ENCODE measurements around the gene FGF1. TPM values are rescaled to one million over a fixed set of nuclear protein-coding genes. Genes with fewer than 3 reads are reported as not detected.

The FGF1 gene
- total and polyA plus RNA-seq, 2 of the 4 experiments (the other 2 are of a cell fraction) = 7.6 to 7.7 TPM

GRCh38 chr5:142724821-142725220 lies 38.9 kb upstream of the FGF1 start (continued):
- TF ChIP-seq FOS (IDR thresholded peaks at IDR 0.05; ENCODE audit: low read depth, low read length) = no peak

GRCh38 chr5:142722896-142723295 lies 37.0 kb upstream of the FGF1 start:
- no peak for TF ChIP-seq MAZ (IDR thresholded peaks at IDR 0.05; ENCODE audit: borderline replicate concordance, low read depth, low read length)
- no peak for TF ChIP-seq RCOR1 (IDR thresholded peaks at IDR 0.05; ENCODE audit: insufficient replicate concordance, low read length)
- TF ChIP-seq USF2 (IDR thresholded peaks at IDR 0.05; ENCODE audit: low read depth, low read length) = no peak
- TF ChIP-seq RFX5 (IDR thresholded peaks at IDR 0.05; ENCODE audit: low read depth, low read length) = no peak
- TF ChIP-seq RAD21 (IDR thresholded peaks at IDR 0.05; ENCODE audit: low read length) = no peak
- TF ChIP-seq MAFK (IDR thresholded peaks at IDR 0.05; ENCODE audit: low read depth, low read length) = no peak
- TF ChIP-seq MXI1 (IDR thresholded peaks at IDR 0.05; ENCODE audit: borderline replicate concordance, low read depth, low read length) = no peak
- TF ChIP-seq CEBPB (IDR thresholded peaks at IDR 0.05; ENCODE audit: low read depth, low read length) = no peak
- TF ChIP-seq NFE2L2 (IDR thresholded peaks at IDR 0.05; ENCODE audit: low read depth, low read length) = no peak
- TF ChIP-seq BHLHE40 (IDR thresholded peaks at IDR 0.05; ENCODE audit: low read depth, low read length) = no peak
- in situ Hi-C loops (cut with MboI; ENCODE audit: low sequenced_read_pairs) = loop anchor here (5.0 kb wide), 1 partner anchor 149 kb away; no protein-coding TSS in a partner anchor
- no peak overlapping the region for H2BK15ac ChIP-seq (ENCODE audit: low read depth, low read length)
- peaks cover 13% of the 10 kb centered on the region for H3K4me1 ChIP-seq (ENCODE audit: control insufficient read depth, insufficient read depth, low read length)
- no peak overlapping the region for H3K18ac ChIP-seq (ENCODE audit: low read depth, low read length)
- no peak overlapping the region for H3K14ac ChIP-seq (replicated peaks; ENCODE audit: low read depth, low read length)
- 0 out of 4 replicates have a peak, but pooled peaks cover 0 to 3% of the 10 kb centered on the region in 2 experiments for H3K79me1 ChIP-seq (ENCODE audit: low read depth in 1 of 2, low read length in 2 of 2)
- H3K4me3 ChIP-seq (ENCODE audit: insufficient read depth, low read depth, low read length) = no peak overlapping the region
- no CpG with 5 or more reads among the region's 4 CpGs for WGBS, 2 experiments (ENCODE audit: extremely low coverage in 2 of 2, insufficient read length in 1 of 2)
- ChIA-PET POLR2A (ENCODE audit: unreplicated experiment) (no interaction called here), CTCF (interaction anchor here (1.2 to 1.3 kb wide), 2 partner anchors 144 to 157 kb away, joined by 3 read pairs; no protein-coding TSS in a partner anchor)
- no peak overlapping the region for H3K4ac ChIP-seq (ENCODE audit: low read depth, low read length)
- DNase-seq (no peak), ATAC-seq (ENCODE audit: low read depth) (no peak)
- no peak overlapping the region; the same call in 1 of the 2 replicates for H4K91ac ChIP-seq (ENCODE audit: insufficient read depth, low read depth, low read length)
- H3K56ac ChIP-seq (ENCODE audit: extremely low read depth, insufficient read depth, low read length) = no peak overlapping the region
- no peak overlapping the region for H3K23ac ChIP-seq (ENCODE audit: low read depth, low read length)
- no peak overlapping the region for H3K4me2 ChIP-seq (ENCODE audit: low read depth, low read length)
- no peaks in the 10 kb centered on the region for H4K20me1 ChIP-seq (ENCODE audit: insufficient read depth, low read length)
- no TSS peak for BruUV-seq (replicated peaks)
- H3K36me3 ChIP-seq (ENCODE audit: control insufficient read depth, insufficient read depth, low read length) = no peaks in the 10 kb centered on the region
- H4K8ac ChIP-seq (ENCODE audit: low read depth in 2 of 2, low read length in 2 of 2) = no peak overlapping the region
- no peak overlapping the region; the same call in 1 of the 2 replicates for H2BK20ac ChIP-seq (ENCODE audit: low read depth, low read length)
- H2AFZ ChIP-seq (replicated peaks; ENCODE audit: low read length, poor library complexity) = no peak overlapping the region
- dilution Hi-C loops (cut with HindIII; ENCODE audit: low sequenced_read_pairs, unreplicated experiment) = loop anchor here (25.0 kb wide), 1 partner anchor 164 kb away; no protein-coding TSS in a partner anchor
- H3K9me1 ChIP-seq (ENCODE audit: insufficient read depth, low read length) = peaks cover 18% of the 10 kb centered on the region
- no peak overlapping the region for H2AK5ac ChIP-seq (ENCODE audit: low read depth, low read length)
- intact Hi-C loops (cut with micrococcal nuclease) = no loop called here
- H2AK9ac ChIP-seq (replicated peaks; ENCODE audit: low read depth, low read length, poor library complexity) = no peak overlapping the region
- no peaks in the 10 kb centered on the region for H3K9me3 ChIP-seq (ENCODE audit: control insufficient read depth, insufficient read depth, low read length)
- H3K27ac ChIP-seq (ENCODE audit: insufficient read depth, low read length) = no peak overlapping the region
- H3K9ac ChIP-seq (ENCODE audit: low read depth, low read length) = no peak overlapping the region
- no peak overlapping the region for H2BK5ac ChIP-seq (ENCODE audit: low read depth, low read length, poor library complexity, severe bottlenecking)
- no peaks in the 10 kb centered on the region for H3K27me3 ChIP-seq (ENCODE audit: control insufficient read depth, insufficient read depth, low read length)
- no peak overlapping the region for H2BK120ac ChIP-seq (ENCODE audit: low read depth, low read length)
- no peak overlapping the region for H4K5ac ChIP-seq (ENCODE audit: low read depth, low read length)
